ENCODE data around the gene BCCIP. TPM values are rescaled to one million over a fixed set of nuclear protein-coding genes. Genes with fewer than 3 reads are reported as not detected.
A peak's percentile ranks its signal among the peaks of the same experiment; 100 is the strongest.

The BCCIP gene
- total and polyA plus RNA-seq, 8 donors: 18.6 to 40.8 (median 28.3) TPM

GRCh38 chr10:125852487-125852886 is 29.1 kb downstream of the BCCIP start:
- Histone ChIP-seq H3K27ac (no peak overlapping the region), H3K27me3 (no peaks in the 10 kb centered on the region), H3K4me3 (no peak overlapping the region), H3K4me1 (peaks cover 4 to 15% (median 6%) of the 10 kb centered on the region in 3 donors), H3K9me3 (no peaks in the 10 kb centered on the region), H3K36me3 (peaks cover 0 to 32% (median 7%) of the 10 kb centered on the region in 3 donors)
- no peak for TF ChIP-seq CTCF (IDR thresholded peaks at IDR 0.05)
- WGBS, 2 donors: 91 to 92% methylated on average over 7 of the region's 7 CpGs
- intact Hi-C loops (cut with DNase I): no loop called here
- DNase-seq (no peak), ATAC-seq (peak in 1 of 4 donors; percentile 43), FAIRE-seq (no peak)

GRCh38 chr10:125857185-125857760 is 33.9 kb downstream of the BCCIP start:
- peaks cover 0 to 11% (median 0%) of the 10 kb centered on the region in 3 donors for H3K36me3 ChIP-seq
- ATAC-seq (peak in 2 of 4 donors; percentile 37 to 47), FAIRE-seq (no peak), DNase-seq (no peak)
- no peaks in the 10 kb centered on the region for H3K4me1 ChIP-seq
- intact Hi-C loops (cut with DNase I): no loop called here
- 68 to 70% methylated on average over 2 of the region's 2 CpGs for WGBS, 2 donors
- H3K9me3 ChIP-seq: no peaks in the 10 kb centered on the region
- no peak overlapping the region for H3K4me3 ChIP-seq
- H3K27ac ChIP-seq: no peak overlapping the region
- TF ChIP-seq CTCF (IDR thresholded peaks at IDR 0.05): no peak
- H3K27me3 ChIP-seq: no peaks in the 10 kb centered on the region

GRCh38 chr10:125859128-125859817 is 35.9 kb downstream of the BCCIP start:
- no peaks in the 10 kb centered on the region for H3K27me3 ChIP-seq
- no peak overlapping the region for H3K4me3 ChIP-seq
- H3K4me1 ChIP-seq: no peaks in the 10 kb centered on the region
- peak in 3 of 4 donors; percentile 44 to 82 (median 76) for ATAC-seq
- no peak for FAIRE-seq
- H3K36me3 ChIP-seq: no peaks in the 10 kb centered on the region
- DNase-seq: no peak
- peak overlapping the region in 1 of 4 donors; percentile 5 for H3K27ac ChIP-seq
- H3K9me3 ChIP-seq: no peaks in the 10 kb centered on the region
- TF ChIP-seq CTCF (IDR thresholded peaks at IDR 0.05): no peak
- intact Hi-C loops (cut with DNase I): no loop called here
- WGBS, 2 donors: 52 to 56% methylated on average over 4 of the region's 4 CpGs

- peaks cover 0 to 14% (median 7%) of the 10 kb centered on the region in 3 donors for H3K36me3 ChIP-seq
- intact Hi-C loops (cut with DNase I): no loop called here
- no peak overlapping the region for H3K4me3 ChIP-seq
- DNase-seq: no peak
- H3K9me3 ChIP-seq: no peaks in the 10 kb centered on the region
- no peak for TF ChIP-seq CTCF (IDR thresholded peaks at IDR 0.05)
- H3K27me3 ChIP-seq: no peaks in the 10 kb centered on the region
- ATAC-seq: no peak
- WGBS, 2 donors: 77 to 91% methylated on average over 3 of the region's 3 CpGs
- peaks cover 3 to 4% (median 4%) of the 10 kb centered on the region in 3 donors for H3K4me1 ChIP-seq
- no peak overlapping the region for H3K27ac ChIP-seq
- no peak for FAIRE-seq
Measured at GRCh38 chr10:125865120-125865519, 41.8 kb downstream of the BCCIP start.

Measured in pancreas (tissue), 10 donors.